ENCODE measurements around the gene UTP3.
"Not testable (repeated sequence)": the region's sequence is repeated elsewhere in the genome, so short reads cannot be mapped to it uniquely, and the experiment has no call there.

The UTP3 gene

GRCh38 chr4:70714079-70714887 is 26.0 kb downstream of the UTP3 start:
- FAIRE-seq = no peak
- no peak for DNase-seq (ENCODE audit: low spot score)

- FAIRE-seq (no peak), DNase-seq (ENCODE audit: low spot score) (no peak)
Measured at GRCh38 chr4:70715097-70715496, 26.8 kb downstream of the UTP3 start.

DNA sequence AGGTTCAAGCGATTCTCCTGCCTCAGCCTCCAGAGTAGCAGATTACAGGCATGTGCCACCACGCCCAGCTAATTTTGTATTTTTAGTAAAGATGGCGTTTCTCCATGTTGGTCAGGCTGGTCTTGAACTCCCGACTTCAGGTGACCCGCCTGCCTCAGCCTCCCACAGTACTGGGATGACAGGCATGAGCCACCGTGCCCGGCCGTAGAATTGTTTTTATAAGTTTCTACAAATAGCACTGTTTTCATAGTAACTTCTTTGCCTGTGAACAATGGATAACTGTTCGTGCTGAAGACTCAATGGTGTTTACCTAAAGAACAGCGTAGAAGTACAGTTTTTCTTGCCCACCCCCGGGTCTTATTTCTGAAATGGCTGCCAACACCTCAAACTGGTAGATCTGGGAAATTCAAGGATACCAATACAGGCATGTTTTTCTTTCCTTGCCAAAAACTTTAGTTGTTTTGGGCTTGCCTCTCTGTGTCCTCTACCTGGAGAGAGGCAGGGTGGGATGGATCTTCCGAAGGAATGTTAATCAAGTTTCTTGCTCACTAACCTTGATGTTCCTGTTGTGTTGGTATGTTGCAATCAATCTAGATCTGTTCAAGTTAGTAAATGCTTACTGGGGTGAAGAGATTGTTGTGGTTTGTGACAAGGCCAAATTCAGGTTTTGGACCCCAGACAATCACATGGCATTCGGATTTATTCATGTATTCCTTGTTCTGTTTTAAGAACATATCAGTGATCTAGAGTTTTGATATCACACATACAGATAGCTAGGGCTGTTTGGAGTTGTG is 30.7 kb downstream of the UTP3 start:
- FAIRE-seq = no peak
- no peak for DNase-seq (ENCODE audit: low spot score)

- no peak for DNase-seq (ENCODE audit: low spot score)
- no peak for FAIRE-seq
Measured at GRCh38 chr4:70721747-70722146, 33.4 kb downstream of the UTP3 start, which contains the start of gene RUFY3. TSS of gene RUFY3 (plus strand) at chr4:70721964. CDS start at chr4:70722574, 610 bp downstream.

- DNase-seq (ENCODE audit: low spot score) (peak; percentile 33), FAIRE-seq (no peak)
Measured at GRCh38 chr4:70722199-70722791, 34.0 kb downstream of the UTP3 start.

DNA sequence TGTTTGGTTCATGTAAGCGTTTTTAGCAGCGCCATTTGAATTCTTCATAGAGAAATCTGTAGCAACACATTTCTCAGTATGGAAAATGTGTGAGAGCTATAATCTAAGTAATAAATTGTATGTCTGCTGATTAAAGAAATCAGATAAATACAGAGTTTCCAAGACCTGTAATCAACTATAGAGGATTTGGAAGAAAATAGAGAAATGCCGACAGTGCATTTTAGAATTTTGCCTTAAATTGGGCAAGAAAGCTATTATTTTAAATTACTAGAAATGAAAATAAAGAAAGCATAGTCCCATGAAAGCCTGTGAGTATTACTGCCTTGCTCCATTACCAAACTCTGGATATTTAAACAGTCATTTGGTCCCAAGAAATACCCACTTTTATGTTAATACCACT is 36.1 kb downstream of the UTP3 start:
- FAIRE-seq (no peak), DNase-seq (ENCODE audit: low spot score) (no peak)

DNA sequence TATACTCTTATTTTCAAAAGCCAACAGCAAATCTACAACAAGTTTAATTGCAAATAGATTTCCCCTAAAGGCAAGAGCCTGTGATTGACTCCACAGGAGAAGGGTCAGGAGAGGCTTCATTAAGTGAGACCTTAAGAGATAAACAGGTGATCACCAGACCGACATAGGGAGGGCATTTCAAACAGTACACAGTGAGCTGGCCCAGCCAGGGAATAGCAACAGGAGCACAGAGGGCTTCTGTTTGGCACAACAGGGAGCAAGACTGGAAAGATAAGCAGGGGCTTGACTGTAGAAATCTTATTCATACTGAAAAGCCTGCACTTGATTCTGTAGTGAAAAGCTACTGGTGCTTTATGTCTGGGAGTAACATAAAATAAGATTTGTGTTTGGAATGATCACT is 37.3 kb downstream of the UTP3 start:
- DNase-seq (ENCODE audit: low spot score) (no peak), FAIRE-seq (no peak)

DNA sequence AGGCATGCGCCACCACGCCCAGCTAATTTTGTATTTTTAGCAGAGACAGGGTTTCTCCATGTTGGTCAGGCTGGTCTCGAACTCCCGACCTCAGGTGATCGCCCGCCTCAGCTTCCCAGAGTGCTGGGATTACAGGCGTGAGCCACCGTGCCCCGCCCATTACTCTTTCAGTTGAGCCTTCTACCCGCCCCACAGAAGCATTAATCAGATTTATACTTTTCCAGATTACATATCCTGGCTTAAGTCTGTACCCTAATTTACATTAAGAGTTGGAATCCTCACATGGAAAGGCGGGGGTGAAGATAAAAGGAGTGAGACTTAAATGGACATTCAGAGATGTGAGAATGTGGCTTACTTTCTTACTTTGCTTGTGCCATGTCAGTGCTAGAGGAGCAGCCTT is 38.2 kb downstream of the UTP3 start:
- not testable (repeated sequence) for DNase-seq (ENCODE audit: low spot score); FAIRE-seq

- no peak for DNase-seq (ENCODE audit: low spot score)
- FAIRE-seq = no peak
Measured at GRCh38 chr4:70728091-70728490, 39.8 kb downstream of the UTP3 start.

DNA sequence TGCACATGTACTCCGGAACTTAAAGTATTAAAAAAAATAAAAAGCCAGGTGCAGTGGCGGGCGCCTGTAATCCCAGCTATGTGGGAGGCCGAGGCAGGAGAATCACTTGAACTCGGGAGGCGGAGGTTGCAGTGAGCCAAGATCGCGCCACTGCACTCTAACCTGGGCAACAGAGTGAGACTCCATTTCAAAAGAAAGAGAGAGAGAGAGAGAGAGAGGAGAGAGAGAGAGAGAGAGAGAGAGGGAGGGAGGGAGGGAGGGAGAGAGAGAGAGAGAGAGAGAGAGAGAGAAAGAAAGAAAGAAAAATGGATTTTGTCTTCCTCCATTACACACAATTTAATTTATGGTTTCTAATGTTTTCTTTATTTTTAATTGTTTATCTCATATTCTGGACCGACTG is 44.5 kb downstream of the UTP3 start:
- not testable (repeated sequence) for DNase-seq (ENCODE audit: low spot score); FAIRE-seq

- FAIRE-seq (no peak), DNase-seq (ENCODE audit: low spot score) (no peak)
Measured at GRCh38 chr4:70734168-70734954, 46.0 kb downstream of the UTP3 start.

GRCh38 chr4:70734971-70735370 is 46.6 kb downstream of the UTP3 start:
- FAIRE-seq (no peak), DNase-seq (ENCODE audit: low spot score) (no peak)

- not testable (repeated sequence) for FAIRE-seq
- peak; percentile 51 for DNase-seq (ENCODE audit: low spot score)
Measured at GRCh38 chr4:70735915-70736314, 47.6 kb downstream of the UTP3 start.

DNA sequence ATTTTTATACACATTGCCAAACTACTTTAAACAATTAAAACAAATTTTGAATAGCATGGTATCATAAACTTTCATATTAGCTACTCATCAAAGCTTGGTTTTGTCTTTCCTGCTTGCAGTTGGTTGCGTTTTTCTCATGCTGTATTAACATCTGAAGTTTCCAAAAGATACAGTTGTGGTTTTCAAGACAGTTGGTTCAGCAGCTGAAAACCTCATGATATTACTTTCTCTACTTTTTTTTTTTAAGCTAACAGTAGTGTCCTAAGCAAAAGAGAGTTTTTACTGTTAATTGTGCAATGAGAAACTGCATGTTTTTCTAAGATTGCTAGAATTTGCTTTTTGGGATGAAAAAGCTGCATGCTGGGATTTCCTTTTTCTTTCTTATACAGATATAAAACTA is 48.7 kb downstream of the UTP3 start:
- no peak for FAIRE-seq
- DNase-seq (ENCODE audit: low spot score) = no peak

DNA sequence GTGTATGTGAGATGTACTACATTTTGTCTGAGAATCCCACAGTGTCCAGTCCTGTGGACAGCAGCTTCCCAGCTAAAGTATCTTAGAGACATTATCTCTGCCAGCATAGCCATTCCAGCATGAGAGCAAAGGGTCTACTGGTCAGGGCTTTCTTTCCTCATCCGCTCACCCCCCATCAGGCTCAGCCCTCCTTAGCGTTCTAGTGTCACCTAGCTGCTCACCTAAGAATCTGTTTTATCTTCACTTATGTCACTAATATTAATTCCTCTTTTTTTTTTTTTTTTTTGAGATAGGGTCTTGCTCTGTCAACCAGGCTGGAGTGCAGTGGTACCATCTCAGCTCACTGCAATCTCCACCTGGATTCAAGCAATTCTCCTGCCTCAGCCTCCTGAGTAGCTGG is 49.1 kb downstream of the UTP3 start:
- no peak for FAIRE-seq
- DNase-seq (ENCODE audit: low spot score) = no peak

DNA sequence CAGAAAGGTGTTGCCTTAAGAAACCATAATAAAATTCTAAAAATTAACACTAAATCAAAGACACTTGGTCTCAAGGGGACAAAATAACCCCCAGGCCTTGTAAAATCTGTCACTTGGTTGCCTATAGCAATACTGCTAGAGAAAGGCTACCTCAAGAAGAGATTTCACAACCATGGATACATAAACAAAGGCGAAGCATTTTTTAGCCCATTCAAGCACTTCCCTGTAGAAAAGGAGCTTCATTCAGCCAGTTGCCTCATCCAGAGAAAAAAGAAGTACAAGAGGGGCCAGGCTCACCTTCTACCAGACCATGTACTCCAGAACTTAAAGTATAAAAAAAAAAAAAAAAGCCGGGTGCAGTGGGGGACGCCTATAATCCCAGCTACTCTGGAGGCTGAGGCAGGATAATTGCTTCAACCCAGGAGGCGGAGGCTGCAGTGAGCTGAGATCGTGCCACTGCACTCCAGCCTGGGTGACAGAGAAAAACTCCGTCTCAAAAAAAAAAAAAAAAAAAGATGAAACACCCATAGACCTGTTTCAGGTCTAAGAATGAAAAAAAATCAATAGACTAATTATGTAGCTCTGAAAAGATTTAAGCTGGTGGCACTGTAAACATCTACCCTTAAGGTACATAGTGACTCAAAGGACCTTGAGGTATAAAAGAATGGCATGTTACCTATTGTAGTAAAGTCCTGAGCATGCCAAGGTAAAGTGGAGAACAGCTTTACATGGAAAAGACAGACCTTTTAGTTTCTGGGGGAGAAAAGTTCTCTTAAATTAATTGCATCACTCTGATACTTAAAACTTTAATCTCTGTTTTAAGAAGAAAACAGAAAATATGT is 51.4 kb downstream of the UTP3 start:
- no peak for FAIRE-seq

More for the DNA sequence above, 51.4 kb downstream of the UTP3 start:
- no peak for DNase-seq (ENCODE audit: low spot score)

Data from urothelium cell line (cell line).